ENCODE results near the gene SLC35A2.

The SLC35A2 gene

DNA sequence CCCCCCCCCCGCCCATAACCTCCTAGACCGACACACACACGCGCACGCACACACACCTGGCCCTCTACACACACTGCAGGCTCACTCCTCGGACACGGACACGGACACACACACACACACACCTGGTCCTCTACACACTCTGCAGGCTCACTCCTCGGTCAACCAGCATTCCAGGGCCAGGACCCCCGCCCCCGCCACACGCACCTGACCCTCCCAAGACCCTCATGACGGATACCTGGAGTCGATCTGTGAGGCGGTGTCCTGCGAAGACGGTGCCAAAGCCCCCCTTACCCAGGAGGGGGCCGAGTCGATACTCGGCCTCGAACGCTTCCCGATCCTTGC is 6.8 kb upstream of the SLC35A2 start:
- Histone ChIP-seq H4K5ac (ENCODE audit: low read length) (no peak overlapping the region), H2BK120ac (ENCODE audit: low read depth, low read length) (no peak overlapping the region), H3K79me1 (ENCODE audit: low read length) (no peaks in the 10 kb centered on the region), H3K4ac (ENCODE audit: low read depth, low read length) (no peak overlapping the region), H2BK15ac (replicated peaks; ENCODE audit: low read depth) (no peak overlapping the region), H3K4me3 (ENCODE audit: low read length) (peak overlapping the region; percentile 62), H3K4me1 (ENCODE audit: control insufficient read depth, low read depth, low read length) (peaks cover 9% of the 10 kb centered on the region), H3K9ac (ENCODE audit: low read length) (peak overlapping the region; percentile 83), H3K23ac (ENCODE audit: low read length) (no peak overlapping the region), H3K56ac (ENCODE audit: low read length) (peak overlapping the region; percentile 88), H3K27ac (ENCODE audit: low read depth, low read length) (no peak overlapping the region), H2BK5ac (ENCODE audit: low read length) (peak overlapping the region; percentile 45), H3K27me3 (ENCODE audit: insufficient read depth, low read length, poor library complexity) (no peaks in the 10 kb centered on the region), H3K4me2 (ENCODE audit: low read length) (peak overlapping the region; percentile 34), H3K79me2 (ENCODE audit: control insufficient read depth, insufficient read depth, low read length) (peaks cover 15% of the 10 kb centered on the region), H2AK5ac (ENCODE audit: low read length) (no peak overlapping the region), H3K18ac (ENCODE audit: low read length) (no peak overlapping the region), H4K8ac (ENCODE audit: low read depth, low read length) (no peak overlapping the region), H3K36me3 (ENCODE audit: control insufficient read depth, insufficient read depth, low read length) (no peaks in the 10 kb centered on the region)
- DNase-seq: no peak
- no CpG with 5 or more reads among the region's 23 CpGs for WGBS (ENCODE audit: extremely low coverage, insufficient coverage, low lambda C conversion rate)

DNA sequence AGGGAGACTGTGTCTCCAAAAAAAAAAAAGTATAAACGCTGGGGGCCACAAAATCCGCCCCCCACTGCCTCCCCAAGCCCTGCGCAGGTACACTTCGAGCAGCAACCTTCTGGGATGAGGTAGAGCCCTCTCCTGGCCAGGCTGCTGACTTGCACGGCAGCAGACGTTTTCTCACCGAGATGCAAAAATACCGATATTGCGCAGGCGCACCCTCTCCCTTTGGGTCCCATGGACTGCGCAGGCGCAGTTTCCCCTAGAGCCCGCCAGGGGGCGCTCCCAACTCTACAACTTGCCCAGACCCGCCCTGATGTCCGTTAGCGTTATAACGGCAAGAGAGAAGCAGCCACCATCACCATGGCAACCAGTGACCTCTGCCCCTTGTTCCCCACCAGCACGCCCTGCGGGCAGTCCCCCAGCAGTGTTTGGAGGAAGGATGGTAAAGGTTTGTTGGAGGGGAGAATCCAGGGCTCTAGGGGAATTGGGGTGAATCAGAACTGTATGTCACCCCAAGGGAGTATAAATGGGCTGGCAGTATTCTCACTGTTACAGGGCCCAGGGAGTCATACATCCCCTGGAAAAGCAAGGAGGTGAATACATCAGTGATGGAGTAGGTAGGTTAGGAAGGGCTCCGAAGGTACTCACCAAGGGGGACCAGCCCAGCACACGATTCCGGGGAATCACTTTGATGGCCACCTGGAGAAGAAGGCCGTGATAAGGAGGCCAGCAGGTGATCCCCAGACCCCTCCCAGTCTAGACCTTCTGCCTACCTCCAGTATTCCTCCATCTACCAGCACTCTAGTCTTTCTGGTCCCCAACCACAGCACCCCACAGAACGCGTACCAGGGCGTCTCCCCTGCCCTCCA is 5.9 kb upstream of the SLC35A2 start:
- Histone ChIP-seq H3K18ac (ENCODE audit: low read length) (no peak overlapping the region), H3K23ac (ENCODE audit: low read length) (no peak overlapping the region), H3K79me2 (ENCODE audit: control insufficient read depth, insufficient read depth, low read length) (peaks cover 15% of the 10 kb centered on the region), H3K9ac (ENCODE audit: low read length) (peak overlapping the region; percentile 83), H3K27me3 (ENCODE audit: insufficient read depth, low read length, poor library complexity) (no peaks in the 10 kb centered on the region), H2BK15ac (replicated peaks; ENCODE audit: low read depth) (no peak overlapping the region), H3K56ac (ENCODE audit: low read length) (peak overlapping the region; percentile 88), H3K4ac (ENCODE audit: low read depth, low read length) (no peak overlapping the region), H3K27ac (ENCODE audit: low read depth, low read length) (no peak overlapping the region), H4K8ac (ENCODE audit: low read depth, low read length) (no peak overlapping the region), H3K4me1 (ENCODE audit: control insufficient read depth, low read depth, low read length) (peaks cover 9% of the 10 kb centered on the region), H3K36me3 (ENCODE audit: control insufficient read depth, insufficient read depth, low read length) (no peaks in the 10 kb centered on the region), H3K4me3 (ENCODE audit: low read length) (peak overlapping the region; percentile 74), H4K5ac (ENCODE audit: low read length) (no peak overlapping the region), H2BK5ac (ENCODE audit: low read length) (no peak overlapping the region), H2AK5ac (ENCODE audit: low read length) (no peak overlapping the region), H2BK120ac (ENCODE audit: low read depth, low read length) (no peak overlapping the region), H3K79me1 (ENCODE audit: low read length) (no peaks in the 10 kb centered on the region), H3K4me2 (ENCODE audit: low read length) (peak overlapping the region; percentile 64)
- peak; percentile 95 for DNase-seq
- no CpG with 5 or more reads among the region's 27 CpGs for WGBS (ENCODE audit: extremely low coverage, insufficient coverage, low lambda C conversion rate)

- Histone ChIP-seq H2BK15ac (replicated peaks; ENCODE audit: low read depth) (no peak overlapping the region), H2BK5ac (ENCODE audit: low read length) (no peak overlapping the region), H3K4me1 (ENCODE audit: control insufficient read depth, low read depth, low read length) (peaks cover under 1% of the 10 kb centered on the region), H3K23ac (ENCODE audit: low read length) (no peak overlapping the region), H2AK5ac (ENCODE audit: low read length) (no peak overlapping the region), H3K4ac (ENCODE audit: low read depth, low read length) (no peak overlapping the region), H3K9ac (ENCODE audit: low read length) (no peak overlapping the region), H3K79me2 (ENCODE audit: control insufficient read depth, insufficient read depth, low read length) (peaks cover 21% of the 10 kb centered on the region), H4K5ac (ENCODE audit: low read length) (no peak overlapping the region), H4K8ac (ENCODE audit: low read depth, low read length) (no peak overlapping the region), H2BK120ac (ENCODE audit: low read depth, low read length) (no peak overlapping the region), H3K27ac (ENCODE audit: low read depth, low read length) (no peak overlapping the region), H3K4me2 (ENCODE audit: low read length) (no peak overlapping the region), H3K18ac (ENCODE audit: low read length) (no peak overlapping the region), H3K27me3 (ENCODE audit: insufficient read depth, low read length, poor library complexity) (no peaks in the 10 kb centered on the region), H3K36me3 (ENCODE audit: control insufficient read depth, insufficient read depth, low read length) (no peaks in the 10 kb centered on the region), H3K4me3 (ENCODE audit: low read length) (no peak overlapping the region), H3K56ac (ENCODE audit: low read length) (no peak overlapping the region), H3K79me1 (ENCODE audit: low read length) (no peaks in the 10 kb centered on the region)
- no peak for DNase-seq
- no CpG with 5 or more reads among the region's 13 CpGs for WGBS (ENCODE audit: extremely low coverage, insufficient coverage, low lambda C conversion rate)
These were observed 3.4 kb upstream of the SLC35A2 start for GRCh38 chrX:48914593-48915493.

GRCh38 chrX:48913605-48914366 is 2.3 kb upstream of the SLC35A2 start:
- DNase-seq: no peak
- Histone ChIP-seq H2BK15ac (replicated peaks; ENCODE audit: low read depth) (no peak overlapping the region), H3K18ac (ENCODE audit: low read length) (no peak overlapping the region), H3K79me1 (ENCODE audit: low read length) (no peaks in the 10 kb centered on the region), H3K4me3 (ENCODE audit: low read length) (no peak overlapping the region), H3K4ac (ENCODE audit: low read depth, low read length) (no peak overlapping the region), H2BK5ac (ENCODE audit: low read length) (no peak overlapping the region), H3K27ac (ENCODE audit: low read depth, low read length) (no peak overlapping the region), H3K9ac (ENCODE audit: low read length) (no peak overlapping the region), H2AK5ac (ENCODE audit: low read length) (no peak overlapping the region), H4K5ac (ENCODE audit: low read length) (no peak overlapping the region), H2BK120ac (ENCODE audit: low read depth, low read length) (no peak overlapping the region), H3K4me2 (ENCODE audit: low read length) (no peak overlapping the region), H3K79me2 (ENCODE audit: control insufficient read depth, insufficient read depth, low read length) (peaks cover 21% of the 10 kb centered on the region), H3K36me3 (ENCODE audit: control insufficient read depth, insufficient read depth, low read length) (no peaks in the 10 kb centered on the region), H3K56ac (ENCODE audit: low read length) (no peak overlapping the region), H3K4me1 (ENCODE audit: control insufficient read depth, low read depth, low read length) (no peaks in the 10 kb centered on the region), H3K23ac (ENCODE audit: low read length) (no peak overlapping the region), H3K27me3 (ENCODE audit: insufficient read depth, low read length, poor library complexity) (no peaks in the 10 kb centered on the region), H4K8ac (ENCODE audit: low read depth, low read length) (no peak overlapping the region)
- no CpG with 5 or more reads among the region's 5 CpGs for WGBS (ENCODE audit: extremely low coverage, insufficient coverage, low lambda C conversion rate)

DNA sequence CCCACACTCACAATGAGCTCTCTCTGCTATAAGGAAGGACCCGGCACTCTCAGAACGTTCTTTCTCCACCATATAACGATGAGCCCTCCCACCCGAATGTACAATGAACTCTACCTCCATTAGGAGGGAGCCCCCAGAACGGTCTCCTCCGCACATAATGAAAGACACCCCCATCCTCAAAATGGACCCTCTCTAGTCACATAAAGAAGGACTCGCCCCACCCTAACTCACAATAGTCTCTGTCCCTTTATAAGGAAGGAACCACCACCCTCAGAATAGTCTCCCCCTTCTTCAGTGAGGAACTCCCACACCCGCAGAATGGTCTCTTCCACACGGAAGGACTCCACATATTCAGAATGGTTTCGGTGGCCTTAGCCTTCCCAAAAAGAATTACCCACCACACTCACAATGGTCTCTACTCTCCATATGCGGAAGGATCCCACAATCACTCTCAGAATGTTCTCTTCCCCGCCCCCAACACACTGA is 477 bp downstream of the SLC35A2 start:
- H3K27ac ChIP-seq (ENCODE audit: low read depth, low read length): no peak overlapping the region
- peak overlapping the region; percentile 57 for H3K4me2 ChIP-seq (ENCODE audit: low read length)
- peak overlapping the region; percentile 87 for H3K56ac ChIP-seq (ENCODE audit: low read length)
- H4K8ac ChIP-seq (ENCODE audit: low read depth, low read length): no peak overlapping the region
- H4K5ac ChIP-seq (ENCODE audit: low read length): no peak overlapping the region
- H2AK5ac ChIP-seq (ENCODE audit: low read length): no peak overlapping the region
- H3K9ac ChIP-seq (ENCODE audit: low read length): peak overlapping the region; percentile 77
- no peak overlapping the region for H2BK5ac ChIP-seq (ENCODE audit: low read length)
- peaks cover 6% of the 10 kb centered on the region for H3K79me2 ChIP-seq (ENCODE audit: control insufficient read depth, insufficient read depth, low read length)
- H3K36me3 ChIP-seq (ENCODE audit: control insufficient read depth, insufficient read depth, low read length): no peaks in the 10 kb centered on the region
- no peak overlapping the region for H3K23ac ChIP-seq (ENCODE audit: low read length)
- no peaks in the 10 kb centered on the region for H3K4me1 ChIP-seq (ENCODE audit: control insufficient read depth, low read depth, low read length)
- DNase-seq: peak; percentile 49
- H3K4me3 ChIP-seq (ENCODE audit: low read length): peak overlapping the region; percentile 70
- no peak overlapping the region for H3K4ac ChIP-seq (ENCODE audit: low read depth, low read length)
- no peak overlapping the region for H2BK15ac ChIP-seq (replicated peaks; ENCODE audit: low read depth)
- H3K27me3 ChIP-seq (ENCODE audit: insufficient read depth, low read length, poor library complexity): no peaks in the 10 kb centered on the region
- no CpG with 5 or more reads among the region's 12 CpGs for WGBS (ENCODE audit: extremely low coverage, insufficient coverage, low lambda C conversion rate)
- H2BK120ac ChIP-seq (ENCODE audit: low read depth, low read length): no peak overlapping the region
- no peak overlapping the region for H3K18ac ChIP-seq (ENCODE audit: low read length)
- H3K79me1 ChIP-seq (ENCODE audit: low read length): no peaks in the 10 kb centered on the region
